GM12878 (cell line): Measurements from ENCODE around the gene ASB9.

ENCODE experiments used
- BRCA1 ChIP-seq: IDR thresholded peaks from 2 replicates; pipeline ENCODE4 v1.6.1; 2011; ENCODE audit warnings: low read depth, low read length, improper control_type of control experiment
- CBFB ChIP-seq: IDR thresholded peaks from 2 replicates; pipeline ENCODE4 v1.6.1; 2016; ENCODE audit warnings: antibody characterized with exemption, low read depth
- CREM ChIP-seq: IDR thresholded peaks from 2 replicates; pipeline ENCODE4 v1.6.1; 2014; ENCODE audit warnings: antibody characterized with exemption, low read depth
- NFYB ChIP-seq: IDR thresholded peaks from 2 replicates; pipeline ENCODE4 v1.6.1; 2011; ENCODE audit warnings: low read depth, mild to moderate bottlenecking, low read length, improper control_type of control experiment, moderate library complexity; ENCODE audit not compliant: insufficient read depth
- POLR2A ChIP-seq: IDR thresholded peaks from 2 replicates; pipeline ENCODE4 v1.6.1; 2011; ENCODE audit warnings: low read depth, mild to moderate bottlenecking, low read length
- POLR2AphosphoS5 ChIP-seq: IDR thresholded peaks from 2 replicates; pipeline ENCODE4 v1.6.1; 2011; ENCODE audit warnings: mild to moderate bottlenecking, low read length, inconsistent platforms
- SREBF2 ChIP-seq: IDR thresholded peaks from 2 replicates; pipeline ENCODE4 v1.6.1; 2012; ENCODE audit warnings: mild to moderate bottlenecking, low read length
- STAT1 ChIP-seq: fragments of 450-650 bp; conservative IDR thresholded peaks from 2 replicates; pipeline ENCODE4 v1.6.1; 2014; ENCODE audit warnings: antibody characterized with exemption, mild to moderate bottlenecking
- TARDBP ChIP-seq: IDR thresholded peaks from 2 replicates; pipeline ENCODE4 v1.6.1; 2016; ENCODE audit warnings: borderline replicate concordance
- TBL1XR1 ChIP-seq: IDR thresholded peaks from 2 replicates; pipeline ENCODE4 v1.6.1; 2012; ENCODE audit warnings: low read depth, low read length, improper control_type of control experiment
- ZBTB11 ChIP-seq: fragments of 450-650 bp; formaldehyde crosslinking; IDR thresholded peaks from 2 replicates; pipeline ENCODE4 v1.5.0; 2022; ENCODE audit warnings: mild to moderate bottlenecking, missing genetic modification characterization
- ZSCAN29 ChIP-seq: fragments of 450-650 bp; IDR thresholded peaks from 2 replicates; pipeline ENCODE4 v1.6.1; 2017; ENCODE audit warnings: mild to moderate bottlenecking, moderate library complexity
- TF ChIP-seq, protein P1 (sequence below), 3 experiments: IDR thresholded peaks in 2 of 3; conservative IDR thresholded peaks in 1 of 3; 2 replicates each; pipeline ENCODE4 v1.5.1; 2011; ENCODE audit warnings: low read depth in 3 of 3, low read length in 3 of 3, mild to moderate bottlenecking in 3 of 3, control low read depth in 2 of 3, moderate library complexity in 2 of 3, inconsistent platforms in 1 of 3, mixed read lengths in 1 of 3; ENCODE audit not compliant: control insufficient read depth in 2 of 3, insufficient read depth in 1 of 3; ENCODE audit errors: extremely low read depth in 1 of 3

DNA sequence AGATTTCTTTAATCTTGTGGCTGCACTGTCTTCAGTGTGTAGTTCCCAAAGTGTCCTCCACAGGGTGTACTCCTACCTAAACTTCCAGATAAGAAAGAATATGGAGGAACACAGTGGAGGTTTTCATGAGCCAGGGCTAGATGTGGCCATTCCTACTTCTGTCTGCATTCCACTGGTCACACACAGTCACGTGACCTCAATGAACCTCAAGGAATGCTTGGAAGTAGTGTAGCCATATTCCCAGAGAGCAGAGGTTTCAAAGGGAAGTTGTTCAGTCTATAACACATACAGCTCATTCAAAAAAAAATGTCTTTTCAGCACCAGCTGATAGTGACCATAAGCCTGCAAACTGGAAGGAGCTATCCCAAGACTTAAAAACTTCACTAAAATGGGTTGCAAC lies 53.6 kb downstream of the ASB9 start:
- TF ChIP-seq SREBF2, result no peak
- no peak for TF ChIP-seq ZBTB11
- TF ChIP-seq ZSCAN29, result no peak
- no peak for TF ChIP-seq CREM
- no peak for TF ChIP-seq BRCA1
- no peak for TF ChIP-seq STAT1
- TF ChIP-seq, protein P1, sequence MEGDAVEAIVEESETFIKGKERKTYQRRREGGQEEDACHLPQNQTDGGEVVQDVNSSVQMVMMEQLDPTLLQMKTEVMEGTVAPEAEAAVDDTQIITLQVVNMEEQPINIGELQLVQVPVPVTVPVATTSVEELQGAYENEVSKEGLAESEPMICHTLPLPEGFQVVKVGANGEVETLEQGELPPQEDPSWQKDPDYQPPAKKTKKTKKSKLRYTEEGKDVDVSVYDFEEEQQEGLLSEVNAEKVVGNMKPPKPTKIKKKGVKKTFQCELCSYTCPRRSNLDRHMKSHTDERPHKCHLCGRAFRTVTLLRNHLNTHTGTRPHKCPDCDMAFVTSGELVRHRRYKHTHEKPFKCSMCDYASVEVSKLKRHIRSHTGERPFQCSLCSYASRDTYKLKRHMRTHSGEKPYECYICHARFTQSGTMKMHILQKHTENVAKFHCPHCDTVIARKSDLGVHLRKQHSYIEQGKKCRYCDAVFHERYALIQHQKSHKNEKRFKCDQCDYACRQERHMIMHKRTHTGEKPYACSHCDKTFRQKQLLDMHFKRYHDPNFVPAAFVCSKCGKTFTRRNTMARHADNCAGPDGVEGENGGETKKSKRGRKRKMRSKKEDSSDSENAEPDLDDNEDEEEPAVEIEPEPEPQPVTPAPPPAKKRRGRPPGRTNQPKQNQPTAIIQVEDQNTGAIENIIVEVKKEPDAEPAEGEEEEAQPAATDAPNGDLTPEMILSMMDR (IDR thresholded peaks at IDR 0.05 in 2 of 3, conservative IDR thresholded peaks at IDR 0.05 in 1 of 3; ENCODE audit: control insufficient read depth in 2 of 3, extremely low read depth in 1 of 3, insufficient read depth in 1 of 3, low read depth in 3 of 3, low read length in 3 of 3), result no peak
- TF ChIP-seq POLR2A, result no peak
- TF ChIP-seq POLR2AphosphoS5, result no peak
- TF ChIP-seq NFYB, result no peak
- TF ChIP-seq TBL1XR1, result no peak
- no peak for TF ChIP-seq CBFB
- no peak for TF ChIP-seq TARDBP
